RWPE1 (cell line): ENCODE data around the gene UGT1A6.

Experiments
- CTCF ChIA-PET: fragments of 350-600 bp; sonication (Branson Sonifier 250); formaldehyde crosslinking; extraction: SDS; loops from one replicate; lab custom pipeline; 2021; lab: Yijun Ruan, JAX
- POLR2A ChIA-PET: fragments of 400-600 bp; formaldehyde crosslinking; extraction: SDS; loops from one replicate; lab custom pipeline; 2020; ENCODE audit warnings: antibody characterized with exemption; ENCODE audit not compliant: low non-redundant PET; lab: Yijun Ruan, JAX
- DNase-seq: peaks from one replicate; pipeline ENCODE4 v3.0.0; 2012; ENCODE audit warnings: low spot score
- H3K27ac ChIP-seq: fragments of 450-650 bp; 2 replicates; pipeline ENCODE4 v1.5.1; 2017
- CTCF ChIP-seq: fragments of 450-650 bp; conservative IDR thresholded peaks from 2 replicates; pipeline ENCODE4 v1.5.1; 2017; ENCODE audit warnings: low read depth, mild to moderate bottlenecking

Gene UGT1A6

GRCh38 chr2:233673896-233674295 is 18.8 kb upstream of the UGT1A6 start:
- POLR2A ChIA-PET = no interaction called here
- CTCF ChIA-PET = interaction anchor here (0.6 kb wide), 1 partner anchor 855 kb away, joined by 3 read pairs; no protein-coding TSS in a partner anchor
- TF ChIP-seq CTCF = no peak
- H3K27ac ChIP-seq = no peak overlapping the region
- DNase-seq = no peak

GRCh38 chr2:233674314-233674713 is 18.4 kb upstream of the UGT1A6 start:
- no peak for TF ChIP-seq CTCF
- DNase-seq = no peak
- ChIA-PET CTCF (no interaction called here), POLR2A (no interaction called here)
- H3K27ac ChIP-seq = no peak overlapping the region

- no peak for TF ChIP-seq CTCF
- H3K27ac ChIP-seq = no peak overlapping the region
- CTCF ChIA-PET = no interaction called here
- DNase-seq = no peak
- POLR2A ChIA-PET = no interaction called here
These were observed 17.7 kb upstream of the UGT1A6 start for GRCh38 chr2:233674995-233675394.

- H3K27ac ChIP-seq = no peak overlapping the region
- ChIA-PET POLR2A (no interaction called here), CTCF (no interaction called here)
- no peak for TF ChIP-seq CTCF
- DNase-seq = no peak
These were observed 16.6 kb upstream of the UGT1A6 start for GRCh38 chr2:233676046-233676445.

- no peak overlapping the region for H3K27ac ChIP-seq
- ChIA-PET CTCF (no interaction called here), POLR2A (no interaction called here)
- no peak for DNase-seq
- no peak for TF ChIP-seq CTCF
These were observed 13.5 kb upstream of the UGT1A6 start for GRCh38 chr2:233679196-233679595.

- CTCF ChIA-PET = no interaction called here
- H3K27ac ChIP-seq = no peak overlapping the region
- DNase-seq = no peak
- TF ChIP-seq CTCF = no peak
- POLR2A ChIA-PET = no interaction called here
These were observed 12.2 kb upstream of the UGT1A6 start for GRCh38 chr2:233680361-233681045.
